GM11168 (cell line): Measurements from ENCODE around the gene RPRD2.
"Not testable (repeated sequence)": the region's sequence is repeated elsewhere in the genome, so short reads cannot be mapped to it uniquely, and the experiment has no call there.

Source experiments
- in situ Hi-C: fragments of 300-500 bp; cut with MboI; formaldehyde crosslinking; loops from one replicate; pipeline ENCODE4 v1.12.0; 2022; ENCODE audit warnings: low sequenced_read_pairs; ENCODE audit not compliant: unreplicated experiment

RPRD2 gene

DNA sequence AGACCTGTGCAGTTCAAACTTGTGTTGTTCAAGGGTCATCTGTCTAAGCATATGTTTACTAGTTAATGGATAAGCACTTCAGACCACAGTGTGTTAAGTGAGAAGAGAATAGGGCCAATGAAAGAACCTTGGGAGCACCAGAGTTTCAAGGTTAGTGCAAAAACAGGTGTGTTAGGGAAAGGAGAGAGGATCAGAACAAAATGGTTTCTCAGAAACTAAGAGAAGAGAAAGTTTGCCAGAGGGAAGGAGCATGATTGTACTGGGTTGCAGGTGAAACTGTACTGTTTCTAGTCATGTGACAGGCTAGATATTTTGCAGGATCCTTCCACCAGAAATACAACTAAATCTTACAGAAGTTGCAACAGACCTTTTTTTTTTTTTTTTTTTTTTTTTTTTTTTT is 23.3 kb downstream of the RPRD2 start:
- in situ Hi-C loops, result no loop called here

DNA sequence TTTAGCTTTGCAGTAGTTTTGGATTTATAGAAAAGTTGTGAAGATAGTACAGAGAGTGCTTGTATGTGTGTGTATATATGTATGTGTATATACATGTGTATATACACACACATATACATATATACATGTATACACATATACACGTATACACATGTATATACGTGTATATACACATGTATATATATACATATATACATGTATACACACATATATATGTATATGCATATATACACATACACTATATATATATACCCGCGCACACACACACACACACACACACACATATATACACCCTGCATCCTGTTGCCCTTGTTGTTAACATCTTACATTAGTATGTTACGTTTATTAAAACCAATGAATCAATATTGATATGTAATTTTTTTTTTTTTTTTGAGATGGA is 24.3 kb downstream of the RPRD2 start:
- in situ Hi-C loops, result no loop called here

DNA sequence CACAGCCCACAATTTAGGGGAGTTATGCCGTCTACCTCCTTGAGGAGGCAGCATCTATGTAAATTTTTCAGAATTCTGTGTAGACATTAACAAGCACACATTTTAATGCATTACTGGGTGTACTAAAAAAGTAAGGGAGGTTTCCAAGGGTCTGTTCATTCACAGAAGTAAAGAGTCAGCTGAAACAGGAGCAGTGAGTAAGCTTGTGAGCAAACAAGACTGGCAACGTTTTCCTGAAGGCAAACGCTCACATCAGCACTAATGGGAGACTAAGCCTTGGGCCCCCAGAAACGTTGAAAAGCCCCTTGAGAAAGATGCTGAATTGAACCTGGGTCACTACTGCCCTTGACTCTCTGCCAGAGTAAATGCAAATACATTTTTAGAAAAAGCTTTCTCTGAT is 25.7 kb downstream of the RPRD2 start:
- in situ Hi-C loops, result no loop called here

DNA sequence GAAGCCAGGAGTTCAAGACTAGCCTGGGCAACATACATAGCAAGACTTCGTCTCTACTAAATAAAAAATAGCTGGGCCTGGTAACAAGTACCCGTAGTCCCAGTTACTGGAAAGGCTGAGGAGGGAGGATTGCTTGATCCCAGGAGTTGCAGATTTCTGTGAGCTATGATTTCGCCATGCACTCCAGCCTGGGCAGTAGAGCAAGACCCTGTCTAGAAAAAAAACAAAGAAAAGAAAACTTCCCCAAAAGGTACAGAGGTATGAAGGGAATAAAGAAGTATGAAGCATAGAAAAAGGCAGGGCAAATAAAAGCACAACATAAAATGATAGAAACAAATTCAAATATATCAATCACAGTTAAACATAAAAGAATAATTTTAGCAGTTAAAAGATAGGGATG is 28.7 kb downstream of the RPRD2 start:
- in situ Hi-C loops, result no loop called here

DNA sequence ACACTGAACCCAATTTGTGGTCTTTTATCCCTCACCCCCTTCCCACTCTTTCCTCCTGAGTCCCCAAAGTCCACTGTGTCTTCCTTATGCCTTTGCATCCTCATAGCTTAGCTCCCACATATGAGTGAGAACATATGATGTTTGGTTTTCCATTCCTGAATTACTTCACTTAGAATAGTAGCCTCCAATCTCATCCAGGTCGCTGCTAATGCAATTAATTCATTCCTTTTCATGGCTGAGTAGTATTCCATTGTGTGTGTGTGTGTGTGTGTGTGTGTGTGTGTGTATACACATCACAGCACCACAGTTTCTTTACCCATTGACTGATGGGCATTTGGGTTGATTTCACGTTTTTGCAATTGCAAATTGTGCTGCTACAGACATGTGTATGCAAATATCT is 31.2 kb downstream of the RPRD2 start:
- in situ Hi-C loops, result not testable (repeated sequence)

DNA sequence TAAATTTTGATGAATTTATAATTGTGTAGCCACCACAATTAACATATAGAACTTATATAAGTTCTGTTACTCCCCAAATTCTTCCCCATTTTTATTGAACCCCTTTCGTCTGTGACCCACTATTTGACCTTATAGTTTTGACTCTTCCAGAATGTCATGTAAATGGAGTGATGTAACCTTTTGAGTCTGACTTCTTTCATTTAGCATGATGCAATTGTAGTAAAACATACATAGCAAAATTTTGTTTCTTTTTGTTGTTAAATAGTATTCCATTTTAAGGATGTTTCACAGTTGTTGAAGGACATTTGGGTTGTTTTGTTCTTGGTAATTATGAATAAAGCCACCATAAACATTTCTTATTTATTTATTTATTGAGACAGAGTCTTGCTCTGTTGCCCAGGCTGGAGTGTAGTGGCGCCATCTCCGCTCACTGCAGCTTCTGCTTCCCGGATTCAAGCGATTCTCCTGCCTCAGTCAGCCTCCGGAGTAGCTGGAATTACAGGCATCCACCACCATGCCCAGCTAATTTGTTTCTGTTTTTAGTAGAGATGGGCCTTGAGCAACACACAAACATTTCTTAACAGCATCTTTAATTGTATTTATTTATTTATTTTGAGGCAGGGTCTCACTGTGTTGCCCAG is 33.6 kb downstream of the RPRD2 start:
- in situ Hi-C loops, result no loop called here

DNA sequence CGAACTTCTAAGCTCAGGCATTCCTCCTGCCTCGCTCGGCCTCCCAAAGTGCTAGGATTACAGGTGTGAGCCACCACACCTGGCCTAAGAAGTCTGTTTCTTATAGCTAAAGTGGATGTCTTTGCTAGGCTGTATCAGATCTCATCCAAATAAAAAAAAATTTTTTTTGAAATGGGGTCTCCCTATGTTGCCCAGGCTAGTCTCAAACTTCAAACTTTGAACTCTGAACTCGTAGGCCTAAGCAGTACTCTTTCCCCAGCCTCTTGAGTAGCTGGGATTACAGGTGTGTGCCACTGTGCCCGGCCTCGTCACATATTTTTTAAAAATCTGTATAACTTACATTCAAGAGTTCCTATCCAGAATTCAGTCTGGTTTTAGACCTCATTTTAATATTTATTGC is 40.5 kb downstream of the RPRD2 start:
- in situ Hi-C loops, result no loop called here

DNA sequence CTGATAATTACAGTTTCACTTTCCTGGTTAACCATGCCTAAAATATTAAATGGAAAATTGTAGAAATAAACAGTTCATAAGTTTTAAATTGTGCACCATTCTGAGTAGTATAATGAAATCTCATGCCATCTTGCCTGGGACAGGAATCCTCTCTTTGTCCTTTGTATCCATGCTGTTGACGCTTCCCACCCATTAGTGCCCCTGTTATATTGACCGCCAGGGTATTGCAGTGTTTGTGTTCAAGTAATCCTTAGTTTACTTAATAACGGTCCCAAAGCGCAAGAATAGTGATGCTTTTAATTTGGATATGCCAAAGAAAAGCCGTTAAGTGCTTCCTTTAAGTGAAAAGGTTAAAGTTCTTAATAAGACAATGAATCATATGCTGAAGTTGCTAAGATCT is 41.7 kb downstream of the RPRD2 start:
- in situ Hi-C loops, result no loop called here

DNA sequence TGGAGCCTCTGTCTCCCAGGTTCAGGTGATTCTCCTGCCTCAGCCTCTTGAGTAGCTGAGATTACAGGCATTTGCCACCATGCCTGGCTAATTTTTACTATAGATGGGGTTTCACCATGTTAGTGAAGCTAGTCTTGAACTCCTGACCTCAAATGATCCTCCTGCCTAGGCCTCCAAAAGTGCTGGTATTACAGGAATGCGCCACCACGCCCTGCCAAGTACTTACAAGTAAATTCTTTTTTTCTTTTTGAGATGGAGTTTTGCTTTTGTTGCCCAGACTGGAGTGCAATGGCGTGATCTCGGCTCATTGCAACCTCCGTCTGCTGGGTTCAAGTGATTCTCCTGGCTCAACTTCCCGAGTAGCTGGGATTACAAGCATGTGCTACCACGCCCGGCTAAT is 42.5 kb downstream of the RPRD2 start:
- in situ Hi-C loops, result no loop called here

DNA sequence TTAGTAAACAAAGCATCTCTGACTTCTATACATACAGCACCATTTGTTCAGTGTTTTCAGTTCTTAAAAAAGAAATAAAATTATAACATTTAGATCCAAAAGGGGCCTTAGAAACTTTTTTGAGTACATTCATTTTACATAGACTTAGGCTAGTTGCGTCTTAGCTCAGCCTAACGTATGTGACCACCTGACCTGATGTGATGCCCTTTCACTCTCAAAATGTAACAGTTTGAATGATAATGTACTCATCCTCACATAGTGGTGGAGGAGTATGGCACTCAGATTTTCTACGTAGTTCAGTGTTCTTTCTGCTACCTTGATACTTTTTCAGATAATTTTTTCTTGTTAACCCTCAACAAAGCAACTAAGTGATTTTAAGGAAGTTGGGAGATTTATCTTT is 43.4 kb downstream of the RPRD2 start:
- in situ Hi-C loops, result no loop called here

DNA sequence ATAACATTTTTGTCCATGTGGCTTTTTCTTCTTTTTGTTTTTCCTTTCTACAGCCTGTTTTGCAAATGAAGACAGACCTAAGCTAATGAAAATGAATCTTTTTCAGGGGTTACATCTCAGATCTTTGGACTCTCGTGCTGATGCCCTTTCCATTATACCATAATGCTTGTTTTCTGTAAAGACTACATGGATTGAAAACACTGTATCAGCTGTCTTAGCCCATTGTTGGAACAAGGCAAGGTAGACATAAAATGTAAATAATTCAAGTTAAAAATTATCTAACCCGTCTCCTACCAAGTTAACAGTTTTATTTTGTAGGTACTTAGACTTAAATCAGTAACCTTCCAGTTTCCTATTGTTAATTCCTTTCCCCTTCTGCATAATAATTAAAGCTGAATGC is 44.9 kb downstream of the RPRD2 start:
- in situ Hi-C loops, result no loop called here

DNA sequence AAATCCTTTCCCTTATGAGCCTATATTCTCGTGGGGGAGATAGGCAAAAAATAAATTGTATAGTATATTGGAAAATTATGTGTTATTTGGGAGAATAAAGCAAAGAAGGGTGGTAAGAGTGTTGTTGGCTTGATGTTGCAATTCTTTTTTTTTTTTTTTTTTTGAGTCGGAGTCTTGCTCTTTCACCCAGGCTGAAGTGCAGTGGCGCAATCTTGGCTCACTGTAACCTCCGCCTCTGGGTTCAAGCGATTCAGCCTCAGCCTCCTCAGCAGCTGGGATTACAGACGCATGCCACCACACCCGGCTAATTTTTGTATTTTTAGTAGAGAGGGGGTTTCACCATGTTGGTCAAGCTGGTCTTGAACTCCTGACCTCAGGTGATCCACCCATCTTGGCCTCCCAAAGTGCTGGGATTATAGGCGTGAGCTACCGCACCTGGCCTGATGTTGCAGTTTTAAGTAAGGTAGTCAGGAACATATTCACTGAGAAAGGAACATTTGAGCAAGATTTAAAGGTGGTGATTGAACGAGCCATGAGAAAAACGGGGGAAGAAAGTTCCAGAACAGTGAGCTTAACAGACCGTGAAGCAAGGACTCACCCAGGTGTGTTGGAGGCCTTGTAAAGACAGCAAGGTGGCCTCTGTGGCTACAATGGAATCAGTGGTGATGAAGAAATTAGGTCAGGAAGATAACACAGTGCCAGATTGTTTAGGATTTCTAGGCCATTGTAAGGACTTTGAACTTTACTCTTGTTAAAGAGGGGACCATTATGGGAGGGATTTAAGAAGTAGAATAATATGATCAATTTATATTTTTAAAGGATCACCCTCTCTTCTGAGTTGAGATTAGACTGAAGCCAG is 45.8 kb downstream of the RPRD2 start:
- in situ Hi-C loops, result no loop called here

DNA sequence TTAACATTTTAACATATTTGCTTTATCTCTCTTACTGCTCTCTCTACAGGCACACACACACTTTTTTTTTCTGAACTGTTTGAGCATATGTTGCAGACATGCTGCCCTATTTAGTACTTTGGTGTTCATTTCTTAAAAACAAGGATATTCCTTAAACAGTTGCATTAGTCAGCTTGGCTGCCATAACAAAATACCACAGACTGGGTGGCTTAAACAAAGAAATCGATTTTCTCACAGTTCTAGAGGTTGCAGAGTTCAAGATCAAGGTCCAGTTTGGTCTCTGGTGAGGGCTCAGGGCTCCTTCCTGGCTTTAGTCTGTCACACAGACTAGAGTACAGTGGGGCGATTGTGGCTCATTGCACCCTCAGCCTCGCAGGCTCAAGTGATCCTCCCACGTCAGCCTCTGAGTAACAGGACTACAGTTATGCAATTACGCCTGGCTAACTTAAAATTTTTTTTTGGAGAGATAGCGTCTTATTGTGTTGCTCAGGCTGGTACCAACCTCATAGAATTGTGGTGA is 46.7 kb downstream of the RPRD2 start:
- in situ Hi-C loops, result no loop called here

DNA sequence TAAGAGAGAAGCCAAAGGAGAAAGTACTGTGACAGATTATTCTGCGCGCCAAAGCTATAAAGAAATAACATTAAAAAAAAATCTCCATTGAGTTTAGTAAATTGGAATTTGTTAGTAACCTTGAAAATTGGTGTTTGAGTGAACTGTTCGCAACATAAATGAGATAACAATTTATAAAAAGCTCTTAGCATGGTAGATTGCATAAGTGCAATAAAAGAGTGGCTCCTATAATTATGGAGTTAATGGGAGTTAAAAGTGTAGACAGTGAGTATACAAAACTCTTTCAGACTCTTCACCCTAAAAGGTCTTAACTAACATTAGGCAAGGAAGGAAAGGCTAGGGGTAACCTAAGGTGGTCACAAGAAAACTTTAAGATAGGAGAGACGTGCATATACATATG is 50.6 kb downstream of the RPRD2 start:
- in situ Hi-C loops, result no loop called here

DNA sequence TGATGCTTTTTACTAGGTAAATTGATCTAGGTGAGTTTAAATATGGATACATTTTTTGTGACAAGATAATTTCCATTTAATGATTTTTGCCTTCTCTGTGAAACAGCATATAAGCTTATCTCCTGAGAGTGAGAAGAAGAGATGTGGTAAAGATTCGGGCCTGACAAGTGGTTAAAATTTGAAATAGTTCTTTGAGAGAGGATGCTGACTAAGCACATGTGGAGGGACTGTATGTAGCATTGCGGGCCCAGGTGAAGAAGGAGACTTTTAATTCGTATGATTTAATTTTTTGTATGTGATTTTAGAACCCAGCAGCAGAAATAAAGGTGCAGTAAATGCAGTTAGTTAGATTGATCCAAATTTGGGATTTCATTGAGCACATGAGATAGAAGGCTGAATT is 51.9 kb downstream of the RPRD2 start:
- in situ Hi-C loops, result no loop called here

DNA sequence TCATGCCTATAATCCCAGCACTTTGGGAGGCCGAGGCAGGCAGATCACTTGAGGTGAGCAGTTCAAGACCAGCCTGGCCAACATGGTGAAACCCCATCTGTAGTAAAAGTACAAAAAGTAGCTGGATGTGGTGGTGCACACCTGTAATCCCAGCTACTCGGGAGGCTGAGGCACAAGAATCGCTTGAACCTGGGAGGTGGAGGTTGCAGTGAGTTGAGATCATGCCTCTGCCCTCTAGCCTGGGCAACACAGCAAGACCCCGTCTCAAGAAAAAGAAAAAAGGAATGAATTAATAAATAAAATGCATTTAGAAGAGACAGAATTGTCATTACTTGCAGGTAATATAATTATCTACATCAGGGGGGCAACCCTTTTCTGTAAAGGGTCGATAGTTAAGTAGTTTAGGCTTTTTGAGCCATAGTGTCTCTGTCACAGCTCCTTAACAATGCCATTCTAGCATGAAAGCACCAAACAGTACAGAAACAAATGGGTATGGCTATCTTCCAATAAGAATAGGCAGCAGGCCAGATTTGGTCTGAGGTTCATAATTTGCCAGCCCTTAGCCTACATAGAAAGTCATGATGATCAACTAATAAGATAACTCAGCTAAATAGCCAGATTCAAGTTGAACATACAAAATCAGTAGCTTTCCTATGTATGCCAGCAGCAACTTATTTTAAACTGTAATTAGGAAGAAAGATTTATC is 56.8 kb downstream of the RPRD2 start:
- in situ Hi-C loops, result no loop called here

DNA sequence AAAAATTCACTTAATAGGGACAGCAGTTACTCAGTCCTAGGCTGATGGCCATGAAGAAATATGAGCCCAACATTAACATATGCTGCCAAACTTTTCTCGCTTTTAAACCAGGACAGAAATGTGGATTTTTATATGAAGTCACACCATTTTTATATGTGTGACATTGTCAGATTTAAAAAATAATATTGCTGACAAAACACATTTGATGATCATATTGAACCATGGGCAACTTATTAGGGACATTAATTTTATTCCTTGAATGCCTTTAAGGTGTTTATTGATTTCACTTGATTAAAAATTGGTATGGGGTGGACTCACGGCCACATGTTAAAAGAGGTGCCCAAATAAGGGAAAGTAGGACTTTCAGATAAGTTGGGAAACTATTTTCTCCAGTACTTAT is 58.6 kb downstream of the RPRD2 start:
- in situ Hi-C loops, result no loop called here

DNA sequence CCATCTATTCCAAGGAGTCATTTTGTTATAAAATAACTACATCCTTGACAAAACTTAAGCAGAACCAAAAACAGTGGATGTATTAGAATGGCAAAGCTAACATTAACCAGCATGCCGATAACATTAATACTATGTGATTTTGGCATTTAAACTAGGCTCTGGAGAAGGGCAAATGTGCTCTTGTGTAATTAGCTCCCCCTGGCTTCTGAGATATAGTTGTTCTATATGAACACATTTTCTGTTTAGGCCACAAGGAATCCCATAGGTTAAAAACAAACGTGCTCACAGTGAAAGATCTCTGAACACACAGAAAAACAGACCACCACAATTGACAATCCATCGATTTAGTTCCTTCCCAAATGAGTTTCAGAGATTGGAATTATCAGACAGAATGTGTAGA is 65.9 kb downstream of the RPRD2 start:
- in situ Hi-C loops, result no loop called here

DNA sequence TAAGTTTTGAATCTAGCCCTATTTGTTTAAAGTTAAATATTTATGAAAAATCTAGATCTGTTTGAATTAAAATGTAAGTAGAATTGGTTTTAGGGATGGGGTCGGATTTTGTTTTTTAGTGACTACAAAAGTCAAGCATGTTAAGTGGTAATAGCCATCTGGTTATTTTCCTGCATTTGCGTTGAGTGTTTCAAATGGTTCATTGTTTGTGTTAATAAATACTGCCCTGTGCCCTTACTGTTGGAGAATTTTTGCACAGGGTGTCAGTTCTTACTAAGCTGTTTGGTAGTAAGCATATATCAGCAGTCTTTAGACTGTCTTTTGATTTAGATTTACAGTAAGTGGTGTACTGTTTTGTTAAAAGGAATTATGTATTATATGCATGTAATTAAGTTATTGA is 77.2 kb downstream of the RPRD2 start:
- in situ Hi-C loops, result no loop called here

DNA sequence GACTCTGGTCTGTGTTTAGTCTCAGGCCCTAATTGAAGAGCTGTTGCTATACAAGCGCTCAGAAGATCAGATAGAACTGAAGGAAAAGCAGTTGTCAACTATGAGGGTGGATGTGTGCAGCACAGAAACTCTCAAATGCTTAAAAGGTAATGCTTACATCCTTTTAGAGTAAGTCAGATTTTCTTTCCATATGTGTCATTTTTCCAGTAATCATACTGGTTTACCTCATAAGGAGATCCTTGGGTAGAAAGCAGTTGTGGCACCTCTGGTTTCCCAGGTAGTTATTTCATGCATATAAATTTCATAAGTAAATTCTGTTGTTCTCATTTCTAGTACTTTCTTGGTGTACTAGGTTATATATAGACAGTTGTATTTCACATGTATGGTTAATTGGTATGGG is 80.3 kb downstream of the RPRD2 start:
- in situ Hi-C loops, result no loop called here

DNA sequence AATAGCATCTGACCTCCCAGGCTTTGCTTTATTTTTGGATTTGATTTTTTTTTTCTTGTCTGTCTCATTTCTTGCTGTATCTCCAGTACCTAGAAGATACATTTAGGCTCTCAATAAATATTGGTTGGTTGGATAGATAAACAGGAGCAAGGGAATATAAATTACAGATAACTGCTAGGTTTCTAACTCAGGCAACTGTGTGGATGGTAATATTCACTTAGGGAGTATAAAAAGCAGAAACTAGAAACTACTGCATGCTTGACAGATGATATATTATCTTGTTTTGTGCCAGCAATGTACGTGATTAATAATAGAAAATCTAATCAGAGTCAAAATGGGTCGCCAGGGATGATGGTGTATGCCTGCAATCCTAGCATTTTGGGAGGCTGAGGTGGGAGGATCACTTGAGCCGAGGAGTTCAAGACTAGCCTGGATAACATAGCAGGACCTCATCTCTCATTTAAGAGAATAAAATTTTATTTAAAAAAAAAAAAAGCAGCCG is 92.2 kb downstream of the RPRD2 start:
- in situ Hi-C loops, result no loop called here
